Measurements from ENCODE around the gene METTL14.

GRCh38 chr4:118711052-118711451 is 25.9 kb downstream of the METTL14 start:
- TF ChIP-seq CTCF (IDR thresholded peaks at IDR 0.05) (no peak), POLR2A (IDR thresholded peaks at IDR 0.05) (no peak), EP300 (IDR thresholded peaks at IDR 0.05) (no peak)
